Measurements from ENCODE around the gene HTN3. TPM values are rescaled to one million over a fixed set of nuclear protein-coding genes. Genes with fewer than 3 reads are reported as not detected.

The HTN3 gene
- total RNA-seq, 2 donors from 2014 or later = not detected

DNA sequence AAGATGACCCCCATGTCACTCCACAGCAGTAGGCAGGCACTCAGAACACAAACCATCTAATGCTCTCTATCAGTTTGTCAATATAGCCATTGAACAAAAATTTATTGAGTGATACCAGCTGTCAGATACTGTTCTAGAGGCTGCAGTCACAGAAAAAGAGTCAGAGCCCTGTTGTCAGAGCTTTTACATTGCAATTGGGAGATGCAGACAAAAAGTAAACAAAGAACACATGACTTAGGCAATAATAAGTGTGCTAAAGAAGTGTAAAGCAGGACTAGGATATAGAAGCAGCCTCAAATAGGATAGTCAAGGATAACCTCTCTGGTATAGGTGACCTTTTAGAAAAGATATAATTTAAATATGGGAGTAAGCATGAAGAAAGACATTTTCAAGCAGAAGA is 30.9 kb downstream of the HTN3 start:
- ATAC-seq (ENCODE audit: insufficient number of reproducible peaks, low FRiP score, low read depth) (no peak), DNase-seq (ENCODE audit: low spot score) (no peak)
- no peaks in the 10 kb centered on the region for H3K36me3 ChIP-seq
- no peak overlapping the region for H3K27ac ChIP-seq
- no peaks in the 10 kb centered on the region for H3K4me1 ChIP-seq (ENCODE audit: control insufficient read depth in 1 of 2, low read depth in 2 of 2)
- no peak overlapping the region for H3K4me3 ChIP-seq
- TF ChIP-seq, protein P1, sequence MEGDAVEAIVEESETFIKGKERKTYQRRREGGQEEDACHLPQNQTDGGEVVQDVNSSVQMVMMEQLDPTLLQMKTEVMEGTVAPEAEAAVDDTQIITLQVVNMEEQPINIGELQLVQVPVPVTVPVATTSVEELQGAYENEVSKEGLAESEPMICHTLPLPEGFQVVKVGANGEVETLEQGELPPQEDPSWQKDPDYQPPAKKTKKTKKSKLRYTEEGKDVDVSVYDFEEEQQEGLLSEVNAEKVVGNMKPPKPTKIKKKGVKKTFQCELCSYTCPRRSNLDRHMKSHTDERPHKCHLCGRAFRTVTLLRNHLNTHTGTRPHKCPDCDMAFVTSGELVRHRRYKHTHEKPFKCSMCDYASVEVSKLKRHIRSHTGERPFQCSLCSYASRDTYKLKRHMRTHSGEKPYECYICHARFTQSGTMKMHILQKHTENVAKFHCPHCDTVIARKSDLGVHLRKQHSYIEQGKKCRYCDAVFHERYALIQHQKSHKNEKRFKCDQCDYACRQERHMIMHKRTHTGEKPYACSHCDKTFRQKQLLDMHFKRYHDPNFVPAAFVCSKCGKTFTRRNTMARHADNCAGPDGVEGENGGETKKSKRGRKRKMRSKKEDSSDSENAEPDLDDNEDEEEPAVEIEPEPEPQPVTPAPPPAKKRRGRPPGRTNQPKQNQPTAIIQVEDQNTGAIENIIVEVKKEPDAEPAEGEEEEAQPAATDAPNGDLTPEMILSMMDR (IDR thresholded peaks at IDR 0.05) = no peak
- no peaks in the 10 kb centered on the region for H3K9me3 ChIP-seq
- H3K27me3 ChIP-seq (replicated peaks; ENCODE audit: insufficient read depth) = no peaks in the 10 kb centered on the region

DNA sequence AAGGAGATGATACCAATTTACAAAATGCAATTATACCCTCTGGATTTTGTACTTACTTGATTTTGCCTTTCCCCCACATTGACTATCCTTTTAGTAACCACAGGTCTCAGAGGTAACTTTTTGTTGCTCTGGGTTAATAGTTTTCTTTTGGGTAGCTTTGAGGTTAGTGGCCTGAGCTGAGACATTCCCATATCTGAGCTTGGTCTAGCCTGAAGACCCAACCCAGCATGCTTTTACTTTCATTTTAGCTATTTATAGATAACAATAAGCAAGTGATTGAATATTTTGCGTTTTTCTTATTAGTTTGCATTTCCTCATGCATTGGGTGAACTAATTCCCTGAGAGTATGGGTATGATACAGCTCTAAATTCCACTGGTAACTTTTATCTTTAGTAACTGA is 33.7 kb downstream of the HTN3 start:
- Histone ChIP-seq H3K9me3 (no peaks in the 10 kb centered on the region), H3K4me3 (no peak overlapping the region), H3K36me3 (no peaks in the 10 kb centered on the region), H3K27ac (no peak overlapping the region), H3K27me3 (replicated peaks; ENCODE audit: insufficient read depth) (no peaks in the 10 kb centered on the region), H3K4me1 (ENCODE audit: control insufficient read depth in 1 of 2, low read depth in 2 of 2) (no peaks in the 10 kb centered on the region)
- ATAC-seq (ENCODE audit: insufficient number of reproducible peaks, low FRiP score, low read depth) (no peak), DNase-seq (ENCODE audit: low spot score) (no peak)
- TF ChIP-seq, protein P1 (IDR thresholded peaks at IDR 0.05) = no peak

DNA sequence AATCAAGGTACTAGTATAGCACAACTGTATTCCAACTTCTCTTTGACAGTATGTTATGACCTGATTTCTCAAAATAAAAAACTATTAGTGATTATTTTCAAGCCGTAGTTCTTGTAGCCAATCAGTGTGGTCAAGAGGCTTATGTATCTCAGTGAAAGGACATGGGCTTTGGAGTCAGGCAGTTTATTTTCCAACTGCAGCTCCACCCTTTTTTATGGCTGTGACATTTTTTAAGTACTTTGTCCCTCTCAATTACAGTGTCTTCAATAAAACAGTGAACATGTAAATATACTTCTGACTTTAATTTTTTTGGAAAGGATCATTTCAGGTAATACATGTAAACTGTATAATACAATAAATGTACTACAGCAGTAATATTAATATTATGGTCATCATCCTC is 51.9 kb downstream of the HTN3 start:
- no peaks in the 10 kb centered on the region for H3K4me1 ChIP-seq (ENCODE audit: control insufficient read depth in 1 of 2, low read depth in 2 of 2)
- ATAC-seq (ENCODE audit: insufficient number of reproducible peaks, low FRiP score, low read depth) = no peak

More for the DNA sequence above, 51.9 kb downstream of the HTN3 start:
- Histone ChIP-seq H3K9me3 (no peaks in the 10 kb centered on the region), H3K36me3 (no peaks in the 10 kb centered on the region), H3K4me3 (no peak overlapping the region), H3K27me3 (replicated peaks; ENCODE audit: insufficient read depth) (no peaks in the 10 kb centered on the region), H3K27ac (no peak overlapping the region)
- TF ChIP-seq, protein P1 (IDR thresholded peaks at IDR 0.05) = no peak
- DNase-seq (ENCODE audit: low spot score) = no peak

Other genes with a start within 250 kb of the HTN3 start
- under 1 TPM in 1 of 2 donors, not detected in 1; 0.54 TPM for gene SULT1E1, start 168.3 kb upstream of the HTN3 start, total RNA-seq
- gene CSN1S1, start 97.4 kb upstream of the HTN3 start, total RNA-seq = not detected
- not detected for gene CSN2, start 62.7 kb upstream of the HTN3 start, total RNA-seq
- not detected for gene STATH, start 32.5 kb upstream of the HTN3 start, total RNA-seq
- not detected for gene HTN1, start 22.0 kb downstream of the HTN3 start, total RNA-seq
- not detected for gene PRR27, start 125.8 kb downstream of the HTN3 start, total RNA-seq
- not detected for gene ODAM, start 167.3 kb downstream of the HTN3 start, total RNA-seq
- not detected for gene FDCSP, start 197.7 kb downstream of the HTN3 start, total RNA-seq
- not detected for gene CSN3, start 214.1 kb downstream of the HTN3 start, total RNA-seq

Data from thoracic aorta (tissue), 2 donors.